Effector CD8-positive, alpha-beta T cell (primary cell): ENCODE data around the gene MLX.
"Not testable (repeated sequence)": the region's sequence is repeated elsewhere in the genome, so short reads cannot be mapped to it uniquely, and the experiment has no call there.

Experiments used
- DNase-seq: peaks from one replicate; lab custom pipeline; 2025; lab: John Stamatoyannopoulos, UW

Gene MLX

GRCh38 chr17:42579794-42580551 lies 13.1 kb downstream of the MLX start:
- DNase-seq = no peak

GRCh38 chr17:42581744-42582270 lies 14.9 kb downstream of the MLX start:
- DNase-seq = no peak

DNA sequence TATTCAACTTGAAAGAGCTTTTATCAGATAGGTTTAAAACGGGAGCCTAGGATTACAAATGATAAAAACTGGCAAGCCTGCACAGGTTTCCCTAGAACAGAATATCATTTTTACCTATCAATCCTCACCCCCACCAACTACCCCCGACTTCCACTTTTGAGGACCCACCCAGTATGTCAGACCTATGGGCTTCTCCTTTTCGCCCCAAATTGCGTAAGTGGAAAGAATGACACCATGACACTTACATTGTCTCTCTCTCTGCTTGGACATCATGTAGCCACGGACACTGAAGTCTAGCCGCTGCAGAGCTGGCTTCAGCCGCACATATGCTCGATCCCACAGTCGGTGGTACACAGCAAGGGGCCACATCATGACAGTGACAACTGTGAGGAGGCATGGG lies 18.0 kb downstream of the MLX start:
- no peak for DNase-seq

DNA sequence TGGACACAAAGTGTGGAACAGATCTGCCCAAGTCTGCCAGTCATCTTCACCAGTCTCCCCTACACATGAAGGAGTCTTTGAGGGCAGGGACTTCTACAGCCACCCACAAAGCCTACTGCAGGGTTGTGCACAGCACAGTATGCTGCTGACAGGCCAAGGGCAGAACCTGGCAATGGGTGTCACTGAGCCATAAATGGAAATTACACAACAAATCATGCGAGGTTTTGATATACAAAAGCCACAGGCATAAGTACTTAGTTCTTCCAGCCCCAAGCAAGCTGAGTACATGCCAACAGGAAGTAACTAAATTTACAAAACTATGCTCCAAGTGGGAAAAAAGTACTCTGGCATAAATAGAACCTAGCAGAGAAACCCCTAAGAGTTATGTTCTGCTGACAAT lies 18.5 kb downstream of the MLX start:
- DNase-seq = no peak

GRCh38 chr17:42586514-42587230 lies 19.8 kb downstream of the MLX start:
- no peak for DNase-seq

- DNase-seq = no peak
Observed at GRCh38 chr17:42590886-42591285, 24.0 kb downstream of the MLX start.

- DNase-seq = no peak
Observed at GRCh38 chr17:42591411-42591810, 24.5 kb downstream of the MLX start.

GRCh38 chr17:42596386-42596785 lies 29.5 kb downstream of the MLX start:
- DNase-seq = no peak

DNA sequence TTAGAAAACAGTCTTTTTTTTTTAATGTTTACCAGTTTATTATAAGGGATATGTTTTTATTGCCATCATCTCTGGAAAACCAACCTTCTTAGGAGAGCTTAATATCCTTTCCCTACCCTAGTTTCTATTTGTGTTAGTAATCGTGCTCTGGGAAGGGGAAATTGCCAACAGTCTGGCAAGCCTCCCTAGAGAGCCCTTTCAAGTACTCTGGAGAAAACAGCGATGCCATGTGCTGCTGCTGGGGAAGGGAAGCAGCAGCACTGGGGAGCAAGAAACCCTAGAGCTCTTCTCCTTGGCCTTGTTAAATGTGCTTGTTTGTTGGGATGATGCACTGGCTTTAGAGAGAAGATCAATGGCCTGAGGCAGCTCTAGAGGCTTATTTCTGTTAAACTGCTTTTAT lies 32.0 kb downstream of the MLX start:
- DNase-seq = no peak

DNA sequence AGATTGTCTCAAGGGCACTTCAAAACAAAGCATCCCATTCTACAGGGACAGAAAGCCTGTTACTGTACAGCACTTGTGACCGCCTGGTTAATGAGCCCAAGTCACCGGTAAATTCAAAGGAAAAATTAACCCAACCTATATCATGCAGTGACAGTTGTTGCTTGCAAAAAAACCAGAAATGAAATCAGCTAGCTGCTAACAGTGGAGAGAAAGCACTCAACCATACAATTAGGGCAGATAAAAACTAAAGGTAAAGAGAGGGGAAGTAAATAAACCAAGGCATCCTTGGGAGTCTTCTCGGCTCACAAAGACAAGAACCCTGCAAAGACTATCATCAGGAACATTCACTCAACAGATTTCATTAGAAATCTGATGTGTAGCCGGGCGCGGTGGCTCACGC lies 36.4 kb downstream of the MLX start:
- DNase-seq = no peak

DNA sequence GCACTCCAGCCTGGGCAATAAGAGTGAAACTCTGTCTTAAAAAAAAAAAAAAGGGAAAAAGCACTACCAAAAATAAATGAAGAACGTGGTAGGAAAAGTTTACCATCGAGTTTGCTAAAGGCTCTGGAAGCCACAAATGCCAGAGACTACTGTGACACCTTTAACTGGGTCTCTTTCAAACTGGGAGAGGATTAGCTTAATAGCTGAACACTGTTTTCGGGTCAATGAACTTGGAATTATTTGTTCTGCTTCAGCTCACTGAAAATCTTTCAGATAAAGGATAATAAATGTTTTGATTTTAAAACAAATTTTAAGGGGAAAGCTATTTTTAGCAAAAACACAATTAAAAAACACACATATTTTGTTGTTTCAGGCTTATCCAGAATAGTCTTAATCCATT lies 40.9 kb downstream of the MLX start:
- no peak for DNase-seq

GRCh38 chr17:42608305-42609181 lies 41.6 kb downstream of the MLX start:
- no peak for DNase-seq

- peak; percentile 99 for DNase-seq
Observed at GRCh38 chr17:42609182-42609813, 42.4 kb downstream of the MLX start, which contains the start of the genes RETREG3 and TUBG1. Gene RETREG3, minus strand, starts transcription at chr17:42609374. Its CDS starts 50 bp downstream, at chr17:42609324. Gene TUBG1, plus strand, starts transcription at chr17:42609683. Its CDS starts 55 bp downstream, at chr17:42609738.

- DNase-seq = peak; percentile 6
Observed at GRCh38 chr17:42609814-42610801, 43.2 kb downstream of the MLX start.

DNA sequence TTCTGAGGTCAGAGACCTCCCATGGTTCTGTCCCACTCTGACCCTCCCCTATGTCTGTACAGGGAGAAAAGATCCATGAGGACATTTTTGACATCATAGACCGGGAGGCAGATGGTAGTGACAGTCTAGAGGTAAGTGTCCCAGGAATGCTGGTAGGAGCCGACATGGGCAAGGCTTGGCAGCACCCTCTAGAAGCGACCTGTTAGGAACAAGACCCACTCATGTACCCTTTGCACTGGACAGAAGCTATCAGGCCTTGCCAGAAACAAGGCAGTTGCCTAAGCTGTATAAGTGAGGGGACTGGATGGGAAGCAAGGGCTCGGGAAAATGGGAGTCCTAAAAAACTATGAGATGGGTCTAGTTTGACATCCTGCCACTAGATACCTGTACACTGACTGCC lies 45.1 kb downstream of the MLX start:
- DNase-seq = no peak

DNA sequence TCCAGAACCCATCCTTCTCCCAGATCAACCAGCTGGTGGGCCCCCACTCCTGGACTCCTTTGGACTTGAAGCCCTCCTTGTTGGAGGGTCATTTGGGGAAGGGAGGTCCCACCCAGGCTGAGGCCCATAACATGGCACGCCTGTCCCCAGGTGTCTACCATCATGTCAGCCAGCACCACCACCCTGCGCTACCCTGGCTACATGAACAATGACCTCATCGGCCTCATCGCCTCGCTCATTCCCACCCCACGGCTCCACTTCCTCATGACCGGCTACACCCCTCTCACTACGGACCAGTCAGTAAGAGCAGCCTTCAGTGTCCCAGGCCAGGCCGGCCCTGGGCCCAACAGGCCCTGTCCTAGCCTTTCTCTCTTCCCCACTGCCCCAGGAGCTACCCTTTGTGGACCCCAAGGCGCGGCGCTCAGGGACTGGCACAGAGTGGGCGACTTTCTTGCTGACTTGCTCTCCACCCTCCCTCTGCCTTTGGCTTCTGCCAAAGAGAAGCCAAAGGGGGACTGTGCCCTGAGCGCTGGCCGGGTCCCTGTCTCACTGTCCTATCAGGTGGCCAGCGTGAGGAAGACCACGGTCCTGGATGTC lies 46.9 kb downstream of the MLX start:
- no peak for DNase-seq

- DNase-seq = no peak
Observed at GRCh38 chr17:42617956-42618431, 51.1 kb downstream of the MLX start.

GRCh38 chr17:42618442-42619150 lies 51.7 kb downstream of the MLX start:
- no peak for DNase-seq

GRCh38 chr17:42621987-42622386 lies 55.1 kb downstream of the MLX start:
- DNase-seq = not testable (repeated sequence)
